AG09309 (cell line): ENCODE results near the gene SCN4A.

ENCODE experiments used
- DNase-seq: peaks from one replicate; pipeline ENCODE4 v3.0.0-alpha.2; 2010; ENCODE audit warnings: low read depth
- H3K4me3 ChIP-seq: 2 replicates; pipeline ENCODE4 v1.5.1; 2011; ENCODE audit warnings: mild to moderate bottlenecking, low read depth, low read length, moderate library complexity; ENCODE audit not compliant: control insufficient read depth
- CTCF ChIP-seq: IDR thresholded peaks from 2 replicates; pipeline ENCODE4 v1.5.1; 2011; ENCODE audit warnings: mild to moderate bottlenecking, low read depth, low read length, inconsistent platforms; ENCODE audit not compliant: insufficient read depth, control insufficient read depth; ENCODE audit errors: missing control alignments

SCN4A gene

DNA sequence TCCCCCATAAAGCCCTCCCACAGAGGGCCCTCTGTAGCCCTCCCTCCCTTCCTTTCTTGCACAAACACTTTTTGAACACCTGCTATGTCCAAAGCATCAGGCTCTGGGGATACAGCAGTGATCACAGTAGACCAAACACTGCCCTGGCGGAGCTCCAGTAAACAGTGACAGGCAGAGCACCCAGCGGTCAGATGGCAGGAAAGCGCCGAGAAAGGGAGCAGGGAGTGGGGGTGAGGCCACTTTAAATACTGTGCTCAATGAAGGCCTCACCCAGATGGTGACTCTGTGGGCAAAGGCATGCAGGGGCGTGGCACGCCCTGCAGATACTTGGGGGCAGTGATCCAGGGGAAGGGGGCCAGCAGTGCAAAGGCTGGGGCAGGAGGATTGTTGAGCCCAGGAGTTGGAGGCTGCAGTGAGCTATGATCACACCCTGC lies 33.0 kb upstream of the SCN4A start:
- TF ChIP-seq CTCF, result no peak
- no peak overlapping the region for H3K4me3 ChIP-seq
- no peak for DNase-seq

DNA sequence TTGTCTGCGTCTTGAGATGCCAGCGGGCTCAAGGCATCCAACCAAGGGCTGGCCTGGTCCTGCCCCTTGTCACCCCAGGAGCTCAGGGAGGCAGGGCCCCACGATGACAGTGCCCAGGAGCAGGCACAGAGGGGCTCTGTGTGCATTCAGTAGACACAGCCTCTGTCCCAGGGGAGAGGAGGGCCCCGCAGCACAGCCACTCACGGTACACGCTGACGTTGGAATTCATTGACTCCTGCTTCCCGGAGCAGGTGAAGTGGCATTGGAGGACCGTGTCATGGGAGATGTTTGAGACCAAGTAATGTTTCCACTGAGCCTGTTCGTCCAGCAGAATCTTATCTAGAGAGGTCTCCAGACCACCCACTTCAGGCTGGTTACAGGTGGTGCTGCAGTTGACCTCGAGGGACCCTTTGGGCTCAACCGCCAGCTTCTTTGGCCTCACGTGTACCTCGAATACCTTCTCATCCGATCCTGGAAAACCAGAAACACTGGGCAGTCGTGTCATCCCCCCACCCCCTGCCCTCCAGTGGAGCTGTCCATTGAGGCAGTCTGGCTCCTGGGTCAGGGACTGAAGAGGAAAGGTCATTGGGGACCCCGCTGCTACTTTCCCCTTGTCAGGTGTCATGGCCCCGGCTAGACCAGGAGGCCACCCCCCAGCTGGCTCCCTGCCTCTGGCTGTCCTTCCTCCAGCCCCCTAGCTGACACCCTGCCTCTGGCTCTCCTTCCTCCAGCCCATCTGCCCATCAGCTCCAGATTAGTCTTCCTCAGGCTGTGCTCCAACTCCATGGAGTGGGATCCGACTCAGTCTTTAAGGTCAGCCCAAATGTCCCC lies 32.4 kb upstream of the SCN4A start:
- H3K4me3 ChIP-seq, result no peak overlapping the region
- no peak for TF ChIP-seq CTCF
- DNase-seq, result no peak

DNA sequence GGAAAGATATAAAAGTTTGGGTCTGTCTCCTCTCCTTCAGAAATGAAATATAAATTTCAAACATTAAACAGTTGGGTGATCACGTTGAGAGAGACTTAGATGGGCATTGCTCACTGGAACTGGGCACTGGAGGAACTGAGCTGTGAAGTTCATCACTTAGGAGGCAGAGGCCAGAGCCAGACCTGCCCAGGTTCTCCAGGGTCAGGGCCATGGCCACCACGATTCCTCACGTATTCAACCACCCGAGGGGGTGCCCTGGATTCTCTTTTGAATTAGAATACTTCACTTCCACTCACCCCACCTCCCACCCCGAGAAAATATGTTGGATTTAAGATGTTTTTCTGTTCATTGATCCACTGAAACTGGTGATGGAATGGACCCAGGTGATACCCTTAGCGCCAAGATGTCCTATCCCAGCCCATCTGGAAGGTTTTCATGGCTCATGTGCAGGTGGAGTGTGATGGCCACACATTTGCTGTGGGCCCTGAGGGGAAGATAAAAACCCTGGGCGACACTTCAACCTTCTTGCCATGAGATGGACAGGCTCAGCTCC lies 31.6 kb upstream of the SCN4A start:
- TF ChIP-seq CTCF, result no peak
- no peak overlapping the region for H3K4me3 ChIP-seq
- DNase-seq, result no peak

GRCh38 chr17:64003526-64004121 lies 30.9 kb upstream of the SCN4A start:
- no peak for DNase-seq
- no peak for TF ChIP-seq CTCF
- H3K4me3 ChIP-seq, result no peak overlapping the region

DNA sequence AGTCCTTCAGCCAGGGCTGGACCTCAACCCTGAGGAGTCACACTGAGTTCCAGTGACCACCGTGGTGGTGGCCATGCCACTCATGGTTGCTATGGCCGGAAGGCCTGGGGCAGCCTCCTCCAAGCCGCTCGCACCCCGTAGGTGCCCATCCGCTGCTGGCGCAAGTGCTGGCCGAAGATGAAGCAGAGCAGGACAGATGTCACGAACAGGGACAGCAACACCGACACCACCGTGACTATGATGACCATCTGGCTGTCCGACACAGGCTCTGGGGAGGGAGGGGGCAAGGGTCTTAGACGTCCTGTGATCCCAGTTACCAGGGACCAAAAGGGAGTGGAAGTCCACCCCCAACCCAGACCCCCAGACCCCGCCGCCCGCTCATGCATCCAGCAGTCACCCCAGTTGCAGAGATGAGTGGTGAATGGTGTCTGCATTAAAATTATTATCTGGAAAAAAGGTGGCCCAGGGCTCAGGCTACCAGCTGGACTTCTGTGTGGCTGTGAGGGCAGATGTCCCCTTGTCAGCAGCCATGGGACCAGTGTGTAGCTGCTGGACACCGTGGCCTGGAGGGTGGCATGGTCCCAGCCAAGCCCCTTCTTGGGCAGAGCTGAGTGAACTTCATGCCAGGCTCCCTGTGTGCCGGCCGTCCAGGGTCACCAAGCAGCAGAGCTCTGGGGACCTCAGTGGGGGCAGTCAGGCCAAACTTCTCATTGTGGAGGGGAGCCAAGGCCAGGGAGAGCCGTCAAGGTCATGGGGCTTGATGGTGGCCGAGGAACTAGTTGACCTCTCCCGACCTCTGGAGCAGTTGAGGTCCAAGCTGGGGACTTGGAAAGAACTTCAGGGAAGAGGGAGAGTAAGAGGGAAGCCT lies 30.2 kb upstream of the SCN4A start:
- H3K4me3 ChIP-seq, result no peak overlapping the region
- TF ChIP-seq CTCF, result no peak
- DNase-seq, result no peak
